SIG-M5 treated with dmso at 0.1 percent for 504 hours (cell line): ENCODE results near the gene RFT1.
"Not testable (repeated sequence)": the region's sequence is repeated elsewhere in the genome, so short reads cannot be mapped to it uniquely, and the experiment has no call there.

Experiments
- DNase-seq: peaks from one replicate; lab custom pipeline; 2025; ENCODE audit not compliant: unreplicated experiment; lab: John Stamatoyannopoulos, UW

RFT1 gene

GRCh38 chr3:53072653-53073552 lies 57.3 kb downstream of the RFT1 start:
- peak; percentile 81 for DNase-seq

GRCh38 chr3:53071882-53072431 lies 58.3 kb downstream of the RFT1 start:
- no peak for DNase-seq

GRCh38 chr3:53069422-53070068 lies 60.7 kb downstream of the RFT1 start:
- DNase-seq = no peak

GRCh38 chr3:53068176-53068575 lies 62.1 kb downstream of the RFT1 start:
- no peak for DNase-seq

GRCh38 chr3:53067567-53067966 lies 62.7 kb downstream of the RFT1 start:
- no peak for DNase-seq

- DNase-seq = no peak
Observed at GRCh38 chr3:53065841-53066480, 64.3 kb downstream of the RFT1 start.

- no peak for DNase-seq
Observed at GRCh38 chr3:53062905-53063304, 67.3 kb downstream of the RFT1 start.

GRCh38 chr3:53056442-53056841 lies 73.8 kb downstream of the RFT1 start:
- DNase-seq = no peak

GRCh38 chr3:53054233-53054632 lies 76.0 kb downstream of the RFT1 start:
- DNase-seq = not testable (repeated sequence)

GRCh38 chr3:53051929-53052328 lies 78.3 kb downstream of the RFT1 start:
- no peak for DNase-seq

- DNase-seq = no peak
Observed at GRCh38 chr3:53049987-53050386, 80.2 kb downstream of the RFT1 start.

GRCh38 chr3:53046171-53047170 lies 83.8 kb downstream of the RFT1 start:
- DNase-seq = peak; percentile 43

- DNase-seq = peak; percentile 20
Observed at GRCh38 chr3:53045518-53046170, 84.6 kb downstream of the RFT1 start, which contains the start of gene SFMBT1. Gene SFMBT1, minus strand, starts transcription at chr3:53046073. Its CDS starts 76,945 bp downstream, at chr3:52969128.

- DNase-seq = peak; percentile 57
Observed at GRCh38 chr3:53044711-53045517, 85.3 kb downstream of the RFT1 start.

GRCh38 chr3:53044371-53044710 lies 85.9 kb downstream of the RFT1 start:
- DNase-seq = no peak

- no peak for DNase-seq
Observed at GRCh38 chr3:53043738-53044137, 86.5 kb downstream of the RFT1 start.

- no peak for DNase-seq
Observed at GRCh38 chr3:53042651-53043050, 87.6 kb downstream of the RFT1 start.

GRCh38 chr3:53040351-53040820 lies 89.8 kb downstream of the RFT1 start:
- DNase-seq = no peak

- DNase-seq = no peak
Observed at GRCh38 chr3:53039376-53039752, 90.9 kb downstream of the RFT1 start.
